Measurements from ENCODE around the gene GAL3ST1. TPM values are rescaled to one million over a fixed set of nuclear protein-coding genes. Genes with fewer than 3 reads are reported as not detected.
A peak's percentile ranks its signal among the peaks of the same experiment; 100 is the strongest.

GAL3ST1 gene
- polyA plus RNA-seq, 1 donor (not counting 4 experiments of a cell fraction or from before 2014, with no cell fraction given), result not detected

GRCh38 chr22:30603801-30604200, 29.3 kb upstream of the GAL3ST1 start:
- H3K27me3 ChIP-seq (ENCODE audit: control insufficient read depth, extremely low read depth, insufficient read depth, low read length), result no peaks in the 10 kb centered on the region
- H3K4me1 ChIP-seq (ENCODE audit: control insufficient read depth, extremely low read depth, insufficient read depth, low read length), result peaks cover 17% of the 10 kb centered on the region
- no peaks in the 10 kb centered on the region for H3K9me1 ChIP-seq (ENCODE audit: control insufficient read depth, extremely low read depth, insufficient read depth, low read length)
- no peak overlapping the region for H3K4me3 ChIP-seq (ENCODE audit: control insufficient read depth in 2 of 3, extremely low read depth in 1 of 3, insufficient read depth in 2 of 3, low read depth in 1 of 3, low read length in 3 of 3)
- no peak overlapping the region for H3K4me2 ChIP-seq (ENCODE audit: control insufficient read depth, extremely low read depth, insufficient read depth, low read depth, low read length)
- H3K79me2 ChIP-seq (ENCODE audit: control insufficient read depth, insufficient read depth, low read length), result no peaks in the 10 kb centered on the region
- dilution Hi-C loops (cut with MboI; ENCODE audit: extremely low pct_ligation_motif_present, low sequenced_read_pairs), result no loop called here
- no peaks in the 10 kb centered on the region for H4K20me1 ChIP-seq (ENCODE audit: control insufficient read depth, extremely low read depth, insufficient read depth, low read length)
- H3K27ac ChIP-seq (ENCODE audit: control insufficient read depth, insufficient read depth, low read length), result no peak overlapping the region
- TF ChIP-seq EZH2 (IDR thresholded peaks at IDR 0.05; ENCODE audit: low read length) (no peak), CTCF (optimal IDR thresholded peaks at IDR 0.05 in 1 of 3, IDR thresholded peaks at IDR 0.05 in 1 of 3, conservative IDR thresholded peaks at IDR 0.05 in 1 of 3; ENCODE audit: extremely low read depth in 1 of 3, insufficient read depth in 2 of 3, low read length in 3 of 3) (no peak)
- H2AFZ ChIP-seq (ENCODE audit: control insufficient read depth, low read length), result no peak overlapping the region
- H3K9ac ChIP-seq (ENCODE audit: control insufficient read depth, extremely low read depth, insufficient read depth, low read length), result no peak overlapping the region
- DNase-seq (ENCODE audit: low read depth, low spot score), result no peak
- no peaks in the 10 kb centered on the region for H3K36me3 ChIP-seq (ENCODE audit: control insufficient read depth in 2 of 2, extremely low read depth in 1 of 2, insufficient read depth in 2 of 2, low read length in 2 of 2)
- FAIRE-seq, result no peak
- H3K9me3 ChIP-seq (ENCODE audit: control insufficient read depth, low read depth, low read length), result no peaks in the 10 kb centered on the region

GRCh38 chr22:30602049-30602448, 27.6 kb upstream of the GAL3ST1 start:
- no peaks in the 10 kb centered on the region for H3K79me2 ChIP-seq (ENCODE audit: control insufficient read depth, insufficient read depth, low read length)
- no peak overlapping the region for H3K4me2 ChIP-seq (ENCODE audit: control insufficient read depth, extremely low read depth, insufficient read depth, low read depth, low read length)
- no peaks in the 10 kb centered on the region for H4K20me1 ChIP-seq (ENCODE audit: control insufficient read depth, extremely low read depth, insufficient read depth, low read length)
- no peaks in the 10 kb centered on the region for H3K36me3 ChIP-seq (ENCODE audit: control insufficient read depth in 2 of 2, extremely low read depth in 1 of 2, insufficient read depth in 2 of 2, low read length in 2 of 2)
- no peak overlapping the region for H2AFZ ChIP-seq (ENCODE audit: control insufficient read depth, low read length)
- TF ChIP-seq CTCF (optimal IDR thresholded peaks at IDR 0.05 in 1 of 3, IDR thresholded peaks at IDR 0.05 in 1 of 3, conservative IDR thresholded peaks at IDR 0.05 in 1 of 3; ENCODE audit: extremely low read depth in 1 of 3, insufficient read depth in 2 of 3, low read length in 3 of 3) (peak; percentile 36 to 50 (median 39)), EZH2 (IDR thresholded peaks at IDR 0.05; ENCODE audit: low read length) (no peak)
- FAIRE-seq, result no peak
- no peak overlapping the region for H3K27ac ChIP-seq (ENCODE audit: control insufficient read depth, insufficient read depth, low read length)
- H3K27me3 ChIP-seq (ENCODE audit: control insufficient read depth, extremely low read depth, insufficient read depth, low read length), result no peaks in the 10 kb centered on the region
- no peak overlapping the region for H3K4me3 ChIP-seq (ENCODE audit: control insufficient read depth in 2 of 3, extremely low read depth in 1 of 3, insufficient read depth in 2 of 3, low read depth in 1 of 3, low read length in 3 of 3)
- no peak for DNase-seq (ENCODE audit: low read depth, low spot score)
- H3K9me3 ChIP-seq (ENCODE audit: control insufficient read depth, low read depth, low read length), result no peaks in the 10 kb centered on the region
- H3K9ac ChIP-seq (ENCODE audit: control insufficient read depth, extremely low read depth, insufficient read depth, low read length), result no peak overlapping the region
- dilution Hi-C loops (cut with MboI; ENCODE audit: extremely low pct_ligation_motif_present, low sequenced_read_pairs), result no loop called here
- H3K9me1 ChIP-seq (ENCODE audit: control insufficient read depth, extremely low read depth, insufficient read depth, low read length), result no peaks in the 10 kb centered on the region
- peaks cover 11% of the 10 kb centered on the region for H3K4me1 ChIP-seq (ENCODE audit: control insufficient read depth, extremely low read depth, insufficient read depth, low read length)

Measured in keratinocyte (primary cell).